CD1c-positive myeloid dendritic cell (primary cell): ENCODE data around the gene DHRS2.

Experiments used
- DNase-seq: peaks from one replicate; pipeline ENCODE4 v3.0.0-alpha.2; 2016; ENCODE audit errors: extremely low spot score

DHRS2 gene

DNA sequence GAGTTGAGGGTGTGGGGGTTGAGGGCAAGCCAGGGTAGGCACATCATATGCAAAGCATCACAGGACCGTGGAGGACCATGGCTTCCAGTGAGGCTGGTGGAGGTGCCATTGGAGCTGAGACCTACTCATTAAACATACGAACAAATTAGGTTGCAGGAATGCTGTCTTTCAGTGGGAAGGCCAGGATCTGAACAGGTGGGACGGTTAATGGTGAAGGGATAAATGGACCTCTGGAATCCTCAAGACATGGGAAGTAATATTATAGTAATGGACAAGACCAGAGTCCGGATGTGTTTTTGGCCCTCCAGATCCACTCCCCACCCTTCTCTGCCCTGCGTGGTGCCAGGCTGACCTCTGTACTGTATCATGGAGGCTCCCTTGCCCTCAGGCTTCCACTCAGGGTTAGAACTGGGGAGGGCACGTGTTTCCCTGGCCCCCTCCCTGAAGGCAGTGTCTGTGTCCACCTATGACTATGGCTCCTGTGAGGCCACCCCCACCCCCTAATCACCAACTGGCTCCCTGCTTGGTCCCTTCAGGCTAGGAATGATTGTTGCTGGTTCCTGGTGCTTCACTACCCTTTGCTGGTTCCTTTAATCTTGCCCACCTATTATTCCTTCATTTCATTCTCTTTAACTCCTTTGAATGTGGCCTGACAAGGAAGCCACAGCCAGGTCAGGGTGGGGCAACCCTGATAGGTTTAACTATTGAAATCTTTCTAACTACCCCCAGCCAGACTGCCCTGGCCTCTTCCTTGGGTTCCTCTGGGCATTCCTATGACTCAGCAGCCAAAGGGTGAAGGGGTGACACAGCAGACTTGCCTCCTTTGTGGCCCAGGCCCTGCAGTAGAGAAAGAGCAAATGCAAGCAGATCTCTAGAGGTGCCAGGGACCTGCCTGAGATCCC lies 10.7 kb downstream of the DHRS2 start:
- no peak for DNase-seq

DNA sequence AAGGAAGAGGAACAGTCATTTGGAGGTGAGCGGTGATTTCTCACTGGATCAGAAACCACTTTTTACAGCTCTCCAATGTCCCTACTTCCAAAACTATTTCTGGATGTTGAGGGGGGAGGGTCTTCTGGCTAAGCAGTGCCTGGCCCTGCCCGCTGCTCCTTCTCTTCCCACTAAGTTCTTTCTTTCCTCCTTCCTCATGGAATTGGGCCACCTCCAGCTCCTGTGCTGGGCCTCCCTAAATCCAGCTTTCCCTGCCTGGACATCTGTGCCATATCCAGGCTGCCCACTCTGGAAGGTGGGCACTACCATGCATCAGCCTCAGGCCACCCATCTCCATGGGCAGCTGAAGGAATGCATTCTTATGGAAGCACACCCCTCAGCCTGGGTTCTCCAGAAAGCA lies 11.5 kb downstream of the DHRS2 start:
- no peak for DNase-seq

DNA sequence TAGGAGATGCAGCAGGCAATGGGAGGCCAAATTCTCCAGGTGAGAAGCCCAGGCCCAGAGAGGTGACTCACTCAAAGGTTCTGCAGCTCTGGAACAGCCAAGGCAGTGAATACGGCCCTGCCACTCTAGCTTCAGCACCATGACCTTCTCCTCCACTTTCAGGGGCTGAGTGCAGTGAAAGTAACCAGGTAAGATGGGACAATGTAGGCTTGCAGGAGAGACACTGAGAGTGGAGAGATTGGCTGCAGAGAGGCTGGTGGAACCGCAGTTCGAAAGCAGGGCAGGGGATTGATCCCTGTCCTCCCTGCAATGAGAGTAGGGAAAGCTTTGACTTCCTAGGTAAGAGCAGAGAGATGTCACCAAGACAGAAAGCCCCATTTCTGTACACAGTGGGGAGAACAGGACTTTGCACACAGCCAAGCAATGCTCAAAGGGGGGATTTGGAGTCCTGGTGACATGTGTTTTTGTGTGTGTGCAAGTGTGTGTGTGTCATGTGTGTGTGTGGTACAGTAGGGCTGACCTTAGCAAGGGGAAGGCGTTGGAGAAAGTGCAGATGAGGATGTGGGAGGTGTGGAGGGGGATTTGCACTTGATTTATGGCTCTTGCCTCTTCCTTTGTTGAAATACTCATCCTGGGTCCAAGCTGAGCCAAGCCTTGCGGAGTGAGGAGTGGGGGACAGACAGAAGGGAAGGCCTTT lies 12.7 kb downstream of the DHRS2 start:
- no peak for DNase-seq

DNA sequence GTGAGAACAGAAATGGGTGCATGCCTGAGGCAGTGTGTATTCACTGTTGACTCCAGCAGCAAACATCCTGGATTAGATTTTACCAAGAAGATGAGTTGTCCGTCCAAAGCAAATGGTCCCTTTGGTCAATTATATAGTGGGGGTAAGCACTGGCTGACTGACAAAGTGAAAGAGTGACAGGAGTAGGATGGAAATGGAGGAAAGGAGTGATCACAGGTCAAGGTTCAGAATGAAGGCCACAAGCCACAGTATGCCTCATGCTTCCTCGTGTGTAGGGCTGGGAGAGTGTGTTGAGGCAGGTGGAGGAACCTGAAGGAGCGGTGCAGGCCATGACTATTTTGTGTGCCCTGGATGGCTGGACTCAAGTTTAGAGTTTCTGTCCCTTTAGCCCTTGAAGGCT lies 14.3 kb downstream of the DHRS2 start:
- DNase-seq = no peak

DNA sequence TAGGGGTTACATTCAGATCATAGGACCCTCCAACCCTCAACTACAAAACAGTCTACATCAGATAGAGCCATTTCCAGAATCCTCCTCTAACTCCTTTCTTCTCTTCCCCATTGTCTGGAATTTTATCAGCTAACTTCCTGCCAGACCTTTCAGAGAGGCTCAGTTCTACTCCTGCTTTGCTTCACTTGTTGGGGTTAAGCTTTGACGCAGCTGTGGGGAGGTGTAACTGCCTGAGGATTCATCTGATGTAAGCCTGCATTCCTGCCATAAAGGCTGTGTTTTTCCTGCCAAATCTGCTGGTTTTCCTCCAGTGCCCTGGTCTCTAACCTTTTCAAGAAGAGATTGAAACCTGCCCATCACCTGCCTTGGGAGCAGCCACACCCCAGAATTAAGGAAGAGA lies 16.9 kb downstream of the DHRS2 start:
- DNase-seq = no peak

DNA sequence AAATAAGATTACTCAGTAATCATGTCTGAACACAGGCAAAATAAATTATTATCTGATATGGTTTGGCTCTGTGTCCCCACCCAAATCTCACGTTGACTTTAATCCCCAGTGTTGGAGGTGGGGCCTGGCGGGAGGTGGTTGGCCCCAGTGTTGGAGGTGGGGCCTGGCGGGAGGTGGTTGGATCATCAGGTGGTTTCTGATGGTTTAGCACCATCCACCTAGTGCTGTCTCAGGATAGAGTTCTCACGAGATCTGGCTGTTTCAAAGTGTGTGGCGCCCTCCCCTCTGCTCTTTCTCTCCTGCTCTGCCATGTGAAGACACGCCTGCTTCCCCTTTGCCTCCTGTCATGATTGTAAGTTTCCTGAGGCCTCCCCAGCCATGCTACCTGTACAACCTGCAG lies 18.1 kb downstream of the DHRS2 start:
- no peak for DNase-seq

DNA sequence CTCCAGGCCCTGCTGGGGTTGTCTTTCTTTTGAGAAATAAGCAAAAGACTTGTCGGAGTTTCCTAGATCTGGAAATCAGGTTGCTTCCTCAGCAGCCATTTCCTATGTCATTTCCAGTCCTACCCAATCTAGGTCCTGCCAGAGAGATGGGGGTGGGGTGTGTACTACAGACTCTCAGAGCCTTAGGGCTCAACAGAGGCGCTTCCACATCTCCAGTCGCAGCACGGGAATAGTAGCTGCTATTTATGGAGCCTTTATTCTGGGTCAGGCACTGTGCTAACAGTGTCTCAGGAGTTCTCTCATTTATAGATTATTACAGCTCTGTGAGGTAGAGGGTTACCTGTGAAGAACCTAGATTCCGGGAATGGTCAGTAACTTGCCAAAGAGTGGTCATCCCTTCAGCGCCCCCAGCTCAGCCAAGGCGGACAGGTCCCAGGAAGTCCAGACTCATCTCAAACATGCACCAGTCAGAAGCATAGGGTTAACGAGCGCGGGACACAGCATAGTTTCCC lies 21.9 kb downstream of the DHRS2 start:
- no peak for DNase-seq

DNA sequence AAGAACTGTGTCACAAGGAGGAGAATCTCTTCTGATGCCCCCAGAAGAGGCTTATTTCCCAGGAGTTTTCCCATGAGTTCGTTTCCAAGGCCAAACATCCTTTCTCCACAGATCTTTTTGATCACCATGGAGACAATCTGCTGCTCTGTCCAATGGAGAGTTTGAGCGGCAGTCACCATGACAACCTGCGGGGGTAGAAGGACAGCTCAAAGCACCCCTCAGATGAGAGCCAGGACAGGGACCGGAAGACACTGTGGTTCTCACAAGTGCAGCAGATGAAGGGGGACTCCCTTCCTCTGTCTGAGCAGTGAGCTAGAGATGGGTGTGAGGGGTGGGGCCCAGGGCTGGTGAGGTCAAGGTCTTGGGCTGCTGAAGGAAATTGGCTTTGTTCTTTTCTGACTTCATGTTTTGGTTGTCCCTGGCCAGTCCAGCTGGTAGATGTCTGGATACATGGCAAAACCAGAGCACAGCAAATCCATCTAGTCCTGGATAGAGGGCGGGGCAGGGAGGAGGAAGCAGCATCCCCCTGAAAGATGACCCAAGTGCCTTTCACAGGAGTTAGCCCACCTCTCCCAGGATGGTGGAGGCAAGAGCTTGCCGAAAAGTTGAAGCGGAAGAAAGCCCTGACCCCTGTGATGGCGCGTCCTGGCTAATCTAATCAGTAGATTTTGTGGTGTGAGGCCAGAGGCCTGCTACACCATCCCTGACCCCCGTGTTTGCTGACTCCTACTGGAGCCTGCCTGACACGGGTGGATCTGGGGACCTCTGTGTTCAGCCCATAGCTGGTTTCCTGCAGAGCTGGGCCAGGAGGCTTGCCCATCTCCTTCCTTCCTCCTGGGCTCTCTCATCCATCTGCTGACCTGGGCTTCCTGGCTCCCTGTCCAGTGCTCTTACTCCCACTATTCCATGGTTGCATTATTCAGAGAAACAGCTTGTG lies 24.4 kb downstream of the DHRS2 start:
- DNase-seq = no peak

DNA sequence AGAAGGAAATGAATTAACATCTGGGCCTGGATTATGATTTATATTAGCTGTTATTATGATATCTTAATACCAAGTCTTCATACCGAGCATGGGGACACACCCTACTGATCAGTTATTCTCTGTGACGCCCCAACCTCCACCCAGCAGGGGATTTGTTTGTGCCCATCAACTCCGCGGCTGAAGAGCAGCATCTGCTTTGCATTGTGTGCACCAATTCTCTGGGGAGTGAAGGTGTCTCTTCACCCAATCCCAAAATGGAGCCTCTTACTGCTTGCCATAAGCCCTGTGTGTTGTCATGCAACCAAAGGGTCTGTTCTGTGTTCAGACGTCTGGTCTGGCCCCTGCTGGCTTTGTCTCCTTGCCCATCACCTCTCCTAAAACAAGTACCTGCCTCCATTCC lies 25.4 kb downstream of the DHRS2 start:
- no peak for DNase-seq

DNA sequence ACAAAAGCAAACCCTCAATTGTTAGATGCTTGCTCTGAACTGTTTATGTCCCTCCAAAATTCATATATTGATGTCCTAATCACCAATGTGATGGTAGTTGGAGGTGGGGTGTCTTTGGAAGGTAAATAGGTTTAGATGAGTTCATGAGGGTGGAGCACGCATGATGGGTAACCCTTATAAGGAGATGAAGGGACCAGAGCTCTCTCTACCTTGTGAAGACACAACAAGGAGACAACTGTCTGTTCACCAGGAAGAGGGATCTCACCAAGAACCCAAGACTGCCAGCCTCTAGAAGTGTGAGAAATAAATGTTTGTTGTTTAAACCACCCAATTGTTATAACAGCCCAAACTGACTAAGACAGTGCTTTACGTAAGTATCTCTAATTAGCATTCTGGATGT lies 27.0 kb downstream of the DHRS2 start:
- no peak for DNase-seq

DNA sequence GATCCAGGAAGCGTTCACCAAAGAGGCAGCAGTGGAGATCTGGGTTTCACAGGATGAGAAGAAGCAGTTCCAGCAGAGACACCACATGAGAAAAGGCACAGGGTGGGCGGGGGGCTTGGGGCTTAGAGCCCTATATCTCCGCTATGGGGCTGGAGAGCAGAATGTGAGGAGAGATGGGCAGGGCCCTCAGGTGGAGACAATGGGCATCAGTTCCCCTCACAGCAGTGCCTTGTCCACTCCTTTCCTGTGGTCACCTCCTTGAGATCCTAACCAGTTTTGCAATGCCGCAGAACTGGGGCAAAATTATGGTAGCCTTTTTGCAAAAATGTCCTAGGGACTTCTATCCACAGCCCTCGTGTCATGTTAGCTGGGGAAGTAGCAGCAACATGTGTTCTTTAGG lies 27.5 kb downstream of the DHRS2 start:
- no peak for DNase-seq

DNA sequence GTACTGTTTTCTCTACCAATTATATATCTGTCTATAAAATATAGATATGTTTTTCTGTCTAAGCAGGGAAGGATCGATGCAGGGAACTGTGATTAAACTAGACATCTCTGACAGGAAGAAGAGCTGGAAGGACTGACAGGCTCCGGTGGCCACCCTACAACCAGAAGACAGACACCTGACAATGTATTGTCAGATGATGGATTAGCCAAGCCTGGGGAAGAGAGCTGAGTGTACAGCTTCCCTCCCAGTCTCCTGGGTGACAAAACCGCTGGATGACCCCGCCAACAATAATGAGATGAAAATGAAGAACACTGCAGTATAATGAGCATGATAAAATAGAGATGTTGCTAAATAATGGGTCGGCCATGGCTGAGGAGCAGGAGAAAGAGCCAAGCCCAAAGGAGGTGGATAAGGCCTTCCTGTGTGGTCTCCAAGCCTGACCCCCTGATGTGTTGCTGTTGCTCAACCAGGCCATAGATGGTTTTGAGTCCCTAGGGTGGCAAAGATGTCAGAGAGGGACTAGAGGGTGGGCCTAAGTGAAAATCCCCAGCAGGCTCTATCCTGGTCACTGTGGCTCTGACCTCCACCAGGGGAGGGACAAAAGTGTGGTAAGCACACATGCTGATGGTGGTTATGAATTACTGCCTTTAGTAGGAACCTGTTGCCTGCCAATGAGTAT lies 28.2 kb downstream of the DHRS2 start:
- no peak for DNase-seq

DNA sequence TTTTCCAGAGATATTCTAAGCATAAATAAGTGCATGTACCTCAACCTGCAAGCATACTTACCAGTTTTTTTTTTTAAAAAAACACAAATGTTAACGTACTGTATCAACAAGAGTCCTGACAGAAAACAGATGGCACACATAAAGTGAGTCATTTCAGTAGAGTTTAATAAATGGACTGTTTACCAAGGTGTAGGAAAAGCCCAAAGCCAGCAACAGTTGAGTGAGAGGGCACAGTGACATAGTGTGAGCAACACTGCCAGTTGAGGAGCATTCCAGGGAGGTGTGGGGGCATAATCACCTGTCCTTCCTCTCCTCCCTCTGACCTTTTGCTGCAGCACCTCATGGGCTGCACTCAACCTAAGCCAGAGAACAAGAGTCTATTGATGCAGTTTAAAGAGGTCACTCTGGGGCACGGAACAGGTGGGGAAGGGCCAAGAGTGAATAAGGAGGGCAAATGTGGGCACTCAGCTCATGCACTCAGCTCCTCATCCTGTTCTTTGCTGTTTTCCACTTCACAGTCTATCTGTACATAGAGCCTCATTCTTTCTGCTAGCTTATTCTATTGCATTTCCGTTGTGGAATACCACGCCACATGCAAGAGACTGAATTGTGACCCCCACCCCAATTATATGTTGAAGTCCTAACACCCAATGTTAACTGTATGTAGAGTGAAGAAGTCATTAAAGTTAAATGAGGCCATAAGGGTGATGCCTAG lies 29.3 kb downstream of the DHRS2 start:
- DNase-seq = no peak

DNA sequence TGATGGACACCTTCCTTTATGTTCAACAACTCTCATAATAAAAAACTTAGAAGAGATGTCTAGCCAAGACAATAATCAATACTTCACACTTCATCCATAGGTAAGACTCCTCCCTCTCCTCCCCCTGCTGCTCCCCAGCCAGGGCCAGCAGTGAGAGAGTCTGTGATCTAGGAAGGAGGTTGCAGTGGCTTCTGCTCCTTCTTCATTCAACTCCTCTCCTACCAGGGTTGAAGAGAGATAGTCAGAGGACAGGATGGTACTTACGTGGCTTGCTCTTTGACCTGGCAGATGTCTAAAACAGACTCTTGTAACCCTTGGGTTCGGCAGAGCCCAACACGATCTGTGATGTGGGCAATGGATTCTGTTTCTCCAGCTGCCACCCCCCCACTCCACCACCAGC lies 31.0 kb downstream of the DHRS2 start:
- no peak for DNase-seq

DNA sequence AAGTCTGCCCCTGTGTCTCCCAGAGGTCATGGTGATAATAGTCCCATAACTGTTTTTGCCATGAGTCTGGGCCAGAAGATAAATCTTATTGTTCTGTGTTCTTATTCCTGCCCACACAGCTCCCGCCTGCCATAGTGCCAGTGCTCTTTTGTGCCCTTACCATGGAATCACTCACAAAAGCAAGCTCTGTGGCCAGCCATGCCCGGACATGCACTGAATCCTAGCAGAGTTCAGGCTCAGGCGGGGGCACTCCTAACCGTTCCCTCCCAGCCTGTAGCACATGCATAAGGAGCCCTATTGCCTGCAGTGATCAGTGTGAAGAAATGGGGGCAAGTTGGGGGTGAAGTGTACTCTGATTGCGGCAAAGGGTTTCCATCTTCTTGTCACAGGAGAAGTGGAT lies 33.3 kb downstream of the DHRS2 start:
- no peak for DNase-seq

DNA sequence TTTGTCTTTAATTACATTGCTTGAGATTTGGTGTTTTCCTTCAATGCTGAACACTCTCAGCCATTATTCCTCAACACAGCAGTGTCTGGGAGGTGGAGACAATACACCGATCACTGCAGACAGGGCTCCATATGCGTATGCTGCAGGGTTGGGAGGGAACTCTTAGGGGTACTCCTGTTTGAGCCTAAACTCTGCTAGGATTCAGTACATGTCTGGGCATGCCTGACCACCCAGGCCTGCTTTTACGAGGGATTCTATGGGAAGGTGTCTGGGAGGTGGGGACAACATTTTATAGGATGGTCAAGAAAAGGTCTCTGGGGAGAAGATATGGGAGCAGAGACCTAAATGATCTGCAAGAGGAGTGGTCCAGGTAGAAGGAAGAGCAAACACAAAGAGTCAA lies 34.3 kb downstream of the DHRS2 start:
- DNase-seq = no peak

DNA sequence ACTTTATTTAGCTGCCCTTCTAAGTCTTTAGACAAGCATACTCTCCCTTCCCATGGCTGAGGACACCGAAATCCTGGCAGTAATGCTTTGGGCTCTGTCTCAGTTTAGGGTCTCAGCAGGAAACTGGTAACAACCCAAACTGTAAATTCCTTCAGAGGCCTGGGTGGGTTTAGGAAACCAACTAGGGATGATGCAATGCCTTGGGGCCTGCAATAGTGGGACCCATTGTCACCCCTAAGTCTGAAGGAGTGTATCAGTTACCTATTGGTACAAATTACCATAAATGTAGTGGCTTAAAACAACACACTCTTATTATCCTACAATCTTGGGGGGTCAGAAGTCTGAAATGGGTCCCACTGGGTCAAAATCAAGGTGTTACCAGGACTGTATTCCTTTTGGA lies 36.0 kb downstream of the DHRS2 start:
- DNase-seq = no peak

DNA sequence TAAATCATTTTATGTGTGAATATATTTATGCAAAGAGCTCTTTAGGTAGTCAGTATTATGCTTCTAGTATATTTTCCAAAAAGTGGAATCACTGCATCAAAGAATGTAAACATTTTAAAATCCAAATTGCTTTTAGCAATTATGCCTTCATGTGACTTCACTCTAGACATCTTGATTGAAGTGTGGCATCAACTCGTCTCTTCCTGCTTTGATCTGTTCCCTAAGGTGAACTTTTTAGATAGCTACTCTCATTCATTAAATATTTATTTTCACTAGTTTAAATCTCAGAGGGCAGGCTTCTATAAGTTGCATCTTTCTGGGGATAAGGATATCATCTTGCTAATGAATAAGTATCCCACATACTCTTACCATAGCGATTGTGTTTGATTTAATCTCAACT lies 39.2 kb downstream of the DHRS2 start:
- no peak for DNase-seq

DNA sequence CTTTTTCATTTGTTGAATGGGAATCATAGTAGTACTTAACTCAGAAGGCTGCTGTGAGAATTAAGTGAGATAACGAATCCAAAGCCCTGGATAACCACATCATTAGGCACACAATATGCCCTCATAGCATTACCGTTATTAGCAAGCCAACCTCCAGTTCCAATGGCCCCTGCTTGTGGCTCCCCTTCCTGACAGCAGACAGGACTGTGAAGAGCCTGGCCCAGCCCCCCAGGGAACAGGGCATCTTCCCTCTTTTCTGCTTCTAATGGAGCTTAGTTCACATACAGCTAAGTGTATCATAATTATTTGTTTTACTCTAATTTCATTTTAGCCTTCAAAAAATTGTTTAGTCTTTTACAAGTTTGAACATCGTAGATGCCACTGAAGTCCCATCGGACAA lies 39.7 kb downstream of the DHRS2 start:
- DNase-seq = no peak

DNA sequence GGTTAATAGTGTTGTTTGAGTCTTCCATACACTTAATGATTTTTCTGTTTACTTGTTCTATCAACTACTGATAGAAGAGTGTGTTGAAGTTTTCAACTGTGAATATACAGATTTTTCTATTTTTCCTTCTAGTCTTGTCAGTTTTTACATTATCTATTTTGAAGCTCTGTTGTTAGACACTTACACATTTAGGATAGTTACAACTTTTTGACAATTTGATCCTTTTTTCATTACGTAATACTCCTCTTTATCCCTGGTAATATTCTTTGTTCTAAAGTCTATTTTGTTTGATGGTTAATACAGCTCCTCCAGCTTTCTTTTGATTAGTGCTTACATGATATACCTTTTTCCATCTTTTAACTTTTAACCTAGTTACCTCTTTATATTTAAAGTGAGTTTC lies 45.2 kb downstream of the DHRS2 start:
- no peak for DNase-seq
